Effector memory CD4-positive, alpha-beta T cell (primary cell): Measurements from ENCODE around the gene ZFYVE1.

Source experiments
- DNase-seq, 3 donors: peaks; one replicate each; pipeline ENCODE4 v3.0.0-alpha.2; 2020
- H3K27ac ChIP-seq: 2 replicates; pipeline ENCODE4 v1.7.0; 2013; ENCODE audit warnings: mild to moderate bottlenecking, low read length, moderate library complexity; ENCODE audit not compliant: insufficient read depth, poor library complexity, severe bottlenecking
- H3K27me3 ChIP-seq: replicated peaks from 2 replicates; pipeline ENCODE4 v1.7.0; 2013; ENCODE audit warnings: mild to moderate bottlenecking, low read length; ENCODE audit not compliant: insufficient read depth, control insufficient read depth, poor library complexity, severe bottlenecking
- H3K36me3 ChIP-seq: 2 replicates; pipeline ENCODE4 v1.7.0; 2013; ENCODE audit warnings: mild to moderate bottlenecking, low read length, moderate library complexity; ENCODE audit not compliant: control insufficient read depth, insufficient read depth
- H3K4me1 ChIP-seq: 2 replicates; pipeline ENCODE4 v1.7.0; 2013; ENCODE audit warnings: low read length, mild to moderate bottlenecking; ENCODE audit not compliant: control insufficient read depth, insufficient read depth, poor library complexity, severe bottlenecking
- H3K4me3 ChIP-seq: 2 replicates; pipeline ENCODE4 v1.7.0; 2013; ENCODE audit warnings: low read length, low read depth, mild to moderate bottlenecking; ENCODE audit not compliant: insufficient read depth, poor library complexity, severe bottlenecking
- H3K9me3 ChIP-seq: 2 replicates; pipeline ENCODE4 v1.7.0; 2013; ENCODE audit warnings: mild to moderate bottlenecking, low read length, moderate library complexity; ENCODE audit not compliant: control insufficient read depth

Gene ZFYVE1

DNA sequence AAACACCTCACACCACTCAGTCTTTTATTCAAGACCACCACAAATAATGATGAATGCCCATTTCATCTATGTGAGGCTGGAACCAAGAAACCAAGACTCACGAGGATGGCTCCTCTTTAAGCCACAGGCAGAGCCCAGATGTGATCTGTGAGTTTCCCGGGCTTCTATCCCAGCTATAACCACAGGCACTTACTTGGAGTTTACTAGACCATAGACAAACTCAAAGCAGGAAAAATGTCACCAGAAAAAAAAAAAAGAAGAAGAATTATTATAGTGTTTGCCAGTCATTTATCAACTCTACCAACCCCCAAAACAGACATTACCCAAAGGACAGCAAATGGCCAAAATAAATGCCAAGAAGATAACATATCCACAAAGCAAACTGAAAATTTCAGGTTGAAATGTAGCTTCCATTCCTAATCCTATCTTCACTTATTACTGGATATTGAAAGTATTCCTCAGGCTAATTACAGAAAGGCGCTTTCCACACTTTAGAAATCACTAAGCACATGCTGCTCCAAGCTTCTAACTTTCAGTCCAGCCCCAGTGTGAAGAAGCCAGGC, 44.7 kb downstream of the ZFYVE1 start:
- Histone ChIP-seq H3K27ac (no peak overlapping the region), H3K27me3 (no peaks in the 10 kb centered on the region), H3K36me3 (peaks cover 45% of the 10 kb centered on the region), H3K9me3 (no peaks in the 10 kb centered on the region), H3K4me1 (no peaks in the 10 kb centered on the region), H3K4me3 (no peak overlapping the region)
- no peak for DNase-seq

GRCh38 chr14:72980863-72981262, 46.0 kb downstream of the ZFYVE1 start:
- Histone ChIP-seq H3K4me3 (no peak overlapping the region), H3K36me3 (peaks cover 50% of the 10 kb centered on the region), H3K4me1 (no peaks in the 10 kb centered on the region), H3K27me3 (no peaks in the 10 kb centered on the region), H3K27ac (no peak overlapping the region), H3K9me3 (no peaks in the 10 kb centered on the region)
- DNase-seq, result no peak

- Histone ChIP-seq H3K4me1 (no peaks in the 10 kb centered on the region), H3K36me3 (peaks cover 63% of the 10 kb centered on the region), H3K27me3 (no peaks in the 10 kb centered on the region), H3K9me3 (no peaks in the 10 kb centered on the region), H3K27ac (no peak overlapping the region), H3K4me3 (no peak overlapping the region)
- DNase-seq, result no peak
These were observed 48.0 kb downstream of the ZFYVE1 start for GRCh38 chr14:72978856-72979255.

GRCh38 chr14:72975770-72976169, 51.1 kb downstream of the ZFYVE1 start:
- no peak for DNase-seq
- Histone ChIP-seq H3K4me3 (no peak overlapping the region), H3K36me3 (peaks cover 70% of the 10 kb centered on the region), H3K4me1 (no peaks in the 10 kb centered on the region), H3K27me3 (no peaks in the 10 kb centered on the region), H3K27ac (no peak overlapping the region), H3K9me3 (no peaks in the 10 kb centered on the region)

- Histone ChIP-seq H3K27me3 (no peaks in the 10 kb centered on the region), H3K36me3 (peaks cover 71% of the 10 kb centered on the region), H3K4me1 (no peaks in the 10 kb centered on the region), H3K27ac (no peak overlapping the region), H3K9me3 (no peaks in the 10 kb centered on the region), H3K4me3 (no peak overlapping the region)
- no peak for DNase-seq
These were observed 52.2 kb downstream of the ZFYVE1 start for GRCh38 chr14:72974661-72975060.

- Histone ChIP-seq H3K27ac (no peak overlapping the region), H3K4me1 (no peaks in the 10 kb centered on the region), H3K27me3 (no peaks in the 10 kb centered on the region), H3K4me3 (no peak overlapping the region), H3K36me3 (peaks cover 42% of the 10 kb centered on the region), H3K9me3 (no peaks in the 10 kb centered on the region)
- no peak for DNase-seq
These were observed 56.0 kb downstream of the ZFYVE1 start for GRCh38 chr14:72970824-72971434.

DNA sequence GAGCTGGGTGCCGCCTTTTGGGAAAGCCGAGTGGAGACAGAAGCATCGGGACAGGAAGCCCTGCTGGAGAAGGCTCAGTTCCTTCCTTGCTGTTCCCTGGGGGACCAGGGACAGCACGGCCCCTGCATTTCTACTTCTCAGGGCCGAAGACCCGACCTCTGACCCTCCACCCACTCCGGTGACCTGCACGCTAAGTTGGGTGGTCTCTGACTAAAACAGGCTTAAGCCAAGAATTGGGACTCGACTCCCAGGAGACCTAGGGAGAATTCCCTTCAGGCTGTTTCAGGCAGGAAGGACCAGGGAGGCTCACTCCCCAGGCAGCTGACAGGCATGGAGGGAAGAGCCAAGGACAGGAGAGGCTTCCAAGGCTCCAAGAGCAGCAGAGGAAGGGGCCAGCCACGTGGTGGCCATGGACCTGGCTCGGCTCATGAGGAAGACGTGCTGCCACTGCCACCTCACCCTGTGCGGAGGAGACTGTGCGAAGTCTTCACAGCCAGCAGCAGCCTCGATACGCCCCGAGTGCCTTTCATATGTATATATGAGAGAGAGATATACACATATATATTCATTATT, 56.8 kb downstream of the ZFYVE1 start:
- Histone ChIP-seq H3K4me3 (no peak overlapping the region), H3K9me3 (no peaks in the 10 kb centered on the region), H3K27me3 (no peaks in the 10 kb centered on the region), H3K4me1 (no peaks in the 10 kb centered on the region), H3K36me3 (peaks cover 34% of the 10 kb centered on the region), H3K27ac (no peak overlapping the region)
- no peak for DNase-seq

GRCh38 chr14:72968316-72968715, 58.6 kb downstream of the ZFYVE1 start:
- H3K9me3 ChIP-seq, result no peaks in the 10 kb centered on the region
- H3K4me3 ChIP-seq, result no peak overlapping the region
- no peak for DNase-seq
- no peaks in the 10 kb centered on the region for H3K4me1 ChIP-seq
- H3K27me3 ChIP-seq, result no peaks in the 10 kb centered on the region
- no peak overlapping the region for H3K27ac ChIP-seq
- H3K36me3 ChIP-seq, result peaks cover 16% of the 10 kb centered on the region

DNA sequence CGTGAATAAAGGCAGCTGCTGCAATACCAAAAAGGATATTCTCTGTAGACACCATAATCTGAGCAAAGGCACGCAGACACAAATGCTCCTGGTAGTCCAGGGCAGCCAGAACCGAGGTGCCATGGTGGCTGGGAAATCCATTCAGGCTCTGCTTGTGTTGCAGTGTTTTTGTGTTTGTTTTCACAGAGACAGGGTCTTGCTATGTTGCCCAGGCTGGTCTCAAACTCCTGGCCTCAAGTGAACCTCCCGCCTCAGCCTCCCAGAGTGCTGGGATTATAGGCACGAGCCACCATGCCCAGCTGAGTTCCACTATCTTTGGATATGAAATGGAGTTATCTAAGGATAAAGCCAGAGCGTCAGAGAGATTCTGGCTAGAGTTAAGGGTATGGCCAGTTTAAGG, 60.9 kb downstream of the ZFYVE1 start:
- no peak for DNase-seq
- H3K4me3 ChIP-seq, result no peak overlapping the region
- no peaks in the 10 kb centered on the region for H3K27me3 ChIP-seq

DNA sequence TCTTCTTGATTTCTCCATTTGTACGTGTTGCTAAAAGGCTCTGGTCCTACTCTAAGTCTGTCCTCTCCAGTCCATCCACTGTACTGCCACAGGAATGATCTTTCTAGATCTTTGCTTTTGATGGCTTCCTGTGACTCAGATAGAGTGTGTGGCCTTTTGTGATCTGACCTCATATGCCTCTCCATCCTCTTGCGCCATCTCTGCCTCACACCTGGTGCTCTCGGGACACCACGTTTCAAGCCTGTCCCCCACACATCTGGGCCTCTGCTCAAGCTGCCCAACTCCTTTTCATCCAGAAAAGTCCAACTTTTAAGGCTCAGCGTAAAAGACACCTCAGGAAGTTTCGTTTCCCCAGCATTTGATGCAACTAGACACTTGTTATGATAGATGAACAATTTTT, 61.7 kb downstream of the ZFYVE1 start:
- Histone ChIP-seq H3K36me3 (peaks cover 10% of the 10 kb centered on the region), H3K4me1 (no peaks in the 10 kb centered on the region), H3K4me3 (no peak overlapping the region), H3K9me3 (no peaks in the 10 kb centered on the region), H3K27me3 (no peaks in the 10 kb centered on the region), H3K27ac (no peak overlapping the region)
- no peak for DNase-seq

More for the DNA sequence above, 60.9 kb downstream of the ZFYVE1 start:
- no peaks in the 10 kb centered on the region for H3K9me3 ChIP-seq
- H3K4me1 ChIP-seq, result no peaks in the 10 kb centered on the region
- H3K36me3 ChIP-seq, result peaks cover 13% of the 10 kb centered on the region
- no peak overlapping the region for H3K27ac ChIP-seq
